GM21825 (cell line): ENCODE measurements around the gene CEL.

Source experiments
- ATAC-seq: cut with Tn5 transposase; IDR thresholded peaks from one replicate; pipeline ENCODE4 v1.9.1; 2021; ENCODE audit warnings: mild to moderate bottlenecking, moderate library complexity; ENCODE audit not compliant: unreplicated experiment

CEL gene

GRCh38 chr9:133101356-133102189 lies 39.8 kb downstream of the CEL start:
- ATAC-seq: no peak

GRCh38 chr9:133102190-133103021 lies 40.6 kb downstream of the CEL start:
- no peak for ATAC-seq

GRCh38 chr9:133103183-133103986 lies 41.6 kb downstream of the CEL start:
- ATAC-seq: no peak

GRCh38 chr9:133103987-133104505 lies 42.3 kb downstream of the CEL start:
- ATAC-seq: no peak

GRCh38 chr9:133104718-133105460 lies 43.1 kb downstream of the CEL start:
- ATAC-seq: no peak

GRCh38 chr9:133105461-133105770 lies 43.6 kb downstream of the CEL start:
- ATAC-seq: no peak

GRCh38 chr9:133106511-133107244 lies 44.9 kb downstream of the CEL start:
- ATAC-seq: no peak

GRCh38 chr9:133107245-133107722 lies 45.5 kb downstream of the CEL start:
- no peak for ATAC-seq

- ATAC-seq: no peak
Measured at GRCh38 chr9:133107961-133108793, 46.4 kb downstream of the CEL start.

GRCh38 chr9:133108794-133109641 lies 47.2 kb downstream of the CEL start:
- ATAC-seq: no peak

GRCh38 chr9:133109931-133110650 lies 48.3 kb downstream of the CEL start:
- no peak for ATAC-seq

GRCh38 chr9:133111808-133112662 lies 50.3 kb downstream of the CEL start:
- ATAC-seq: no peak

- no peak for ATAC-seq
Measured at GRCh38 chr9:133112663-133113026, 50.9 kb downstream of the CEL start.

- no peak for ATAC-seq
Measured at GRCh38 chr9:133113163-133113948, 51.6 kb downstream of the CEL start.
